Common myeloid progenitor, CD34-positive (primary cell): Measurements from ENCODE around the gene OTC.

Experiments
- CTCF ChIA-PET: fragments of 350-600 bp; sonication (Branson Sonifier 250); formaldehyde crosslinking; loops from one replicate; lab custom pipeline; 2021; ENCODE audit warnings: antibody characterized with exemption; lab: Charles Lee
- POLR2A ChIA-PET: fragments of 350-600 bp; sonication (Branson Sonifier 250); formaldehyde crosslinking; loops from one replicate; lab custom pipeline; 2021; ENCODE audit warnings: antibody characterized with exemption; lab: Charles Lee
- DNase-seq, 3 donors: peaks; one replicate each; pipeline versions ENCODE4 v3.0.0 to v3.0.0-alpha.2; 2013
- H3K27ac ChIP-seq, 2 experiments: 1 replicate in 1 of 2; 2 replicates in 1 of 2; pipeline ENCODE4 v1.7.0; 2013; ENCODE audit warnings: inconsistent platforms in 2 of 2, low read length in 2 of 2, mild to moderate bottlenecking in 2 of 2, low read depth in 1 of 2, moderate library complexity in 1 of 2; ENCODE audit not compliant: severe bottlenecking in 2 of 2, insufficient read depth in 1 of 2, poor library complexity in 1 of 2
- H3K27me3 ChIP-seq, 5 experiments: replicated peaks in 2 of 5; 1 replicate in 3 of 5; 2 replicates in 2 of 5; pipeline versions ENCODE4 v1.6.1 to v1.7.0; 2013; ENCODE audit warnings: low read length in 4 of 5, mild to moderate bottlenecking in 2 of 5, moderate library complexity in 2 of 5, inconsistent platforms in 1 of 5; ENCODE audit not compliant: insufficient read depth in 5 of 5, control insufficient read depth in 4 of 5
- H3K36me3 ChIP-seq, 4 experiments: 1 replicate in 2 of 4; 2 replicates in 2 of 4; pipeline versions ENCODE4 v1.6.1 to v1.7.0; 2013; ENCODE audit warnings: low read length in 3 of 4, control low read depth in 1 of 4, mild to moderate bottlenecking in 1 of 4; ENCODE audit not compliant: control insufficient read depth in 4 of 4, insufficient read depth in 4 of 4
- H3K4me1 ChIP-seq, 4 experiments: 1 replicate in 3 of 4; 2 replicates in 1 of 4; pipeline versions ENCODE4 v1.6.1 to v1.7.1; 2013; ENCODE audit warnings: low read length in 3 of 4, mild to moderate bottlenecking in 3 of 4, control low read depth in 1 of 4, inconsistent platforms in 1 of 4, moderate library complexity in 1 of 4; ENCODE audit not compliant: control insufficient read depth in 4 of 4, insufficient read depth in 4 of 4; ENCODE audit errors: control extremely low read depth in 1 of 4
- H3K4me3 ChIP-seq, 7 experiments: 1 replicate in 4 of 7; 2 replicates in 3 of 7; pipeline versions ENCODE4 v1.5.1 to v1.7.0; 2013; ENCODE audit warnings: mild to moderate bottlenecking in 7 of 7, low read length in 6 of 7, moderate library complexity in 6 of 7, inconsistent platforms in 2 of 7, low read depth in 2 of 7, control low read depth in 1 of 7; ENCODE audit not compliant: insufficient read depth in 4 of 7, control insufficient read depth in 1 of 7; ENCODE audit errors: extremely low read depth in 1 of 7
- H3K9me3 ChIP-seq, 5 experiments: 1 replicate in 4 of 5; 2 replicates in 1 of 5; pipeline versions ENCODE4 v1.6.1 to v1.7.1; 2013; ENCODE audit warnings: low read length in 4 of 5, mild to moderate bottlenecking in 2 of 5, inconsistent platforms in 1 of 5, low read depth in 1 of 5, moderate library complexity in 1 of 5; ENCODE audit not compliant: control insufficient read depth in 4 of 5, insufficient read depth in 2 of 5; ENCODE audit errors: control extremely low read depth in 1 of 5
- WGBS: methylation state at CpG from one replicate; pipeline ENCODE4 v1.1.5; 2013; ENCODE audit not compliant: insufficient coverage; 5-methylcytosine and 5-hydroxymethylcytosine counted together

Gene OTC

DNA sequence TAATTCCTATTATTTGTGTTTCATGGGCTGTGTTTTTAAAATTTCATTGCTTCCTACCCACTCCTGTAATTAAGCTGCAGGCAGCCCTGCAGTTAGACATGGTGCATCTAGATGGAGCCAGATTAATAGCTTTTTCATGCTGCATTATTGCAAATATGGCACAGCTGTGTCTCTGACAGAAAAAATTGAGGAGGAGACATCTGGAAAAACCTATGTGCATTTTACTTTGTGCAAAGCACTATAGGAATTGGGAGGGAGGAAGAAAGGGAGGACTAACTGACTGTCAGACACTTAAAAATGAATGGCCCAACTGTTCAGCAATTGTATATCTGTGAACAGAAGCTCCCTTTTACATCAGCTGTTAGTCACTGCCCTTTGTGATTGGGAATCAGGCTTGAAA lies 17.0 kb upstream of the OTC start:
- H3K9me3 ChIP-seq: no peaks in the 10 kb centered on the region
- H3K27me3 ChIP-seq: no peaks in the 10 kb centered on the region
- ChIA-PET POLR2A (interaction anchor here (0.6 kb wide), 1 partner anchor 17 kb away, joined by 3 read pairs; the partner anchor contains the start of gene OTC), CTCF (interaction anchor here (1.0 to 2.1 kb wide), 4 partner anchors 8 to 321 kb away, joined by 3 to 7 read pairs (median 3); partner anchors contain the start of gene RPGR)
- DNase-seq: no peak
- H3K36me3 ChIP-seq: no peaks in the 10 kb centered on the region
- no peak overlapping the region for H3K4me3 ChIP-seq
- H3K4me1 ChIP-seq: peaks cover 0 to 8% (median 5%) of the 10 kb centered on the region in 4 experiments
- no peak overlapping the region for H3K27ac ChIP-seq

DNA sequence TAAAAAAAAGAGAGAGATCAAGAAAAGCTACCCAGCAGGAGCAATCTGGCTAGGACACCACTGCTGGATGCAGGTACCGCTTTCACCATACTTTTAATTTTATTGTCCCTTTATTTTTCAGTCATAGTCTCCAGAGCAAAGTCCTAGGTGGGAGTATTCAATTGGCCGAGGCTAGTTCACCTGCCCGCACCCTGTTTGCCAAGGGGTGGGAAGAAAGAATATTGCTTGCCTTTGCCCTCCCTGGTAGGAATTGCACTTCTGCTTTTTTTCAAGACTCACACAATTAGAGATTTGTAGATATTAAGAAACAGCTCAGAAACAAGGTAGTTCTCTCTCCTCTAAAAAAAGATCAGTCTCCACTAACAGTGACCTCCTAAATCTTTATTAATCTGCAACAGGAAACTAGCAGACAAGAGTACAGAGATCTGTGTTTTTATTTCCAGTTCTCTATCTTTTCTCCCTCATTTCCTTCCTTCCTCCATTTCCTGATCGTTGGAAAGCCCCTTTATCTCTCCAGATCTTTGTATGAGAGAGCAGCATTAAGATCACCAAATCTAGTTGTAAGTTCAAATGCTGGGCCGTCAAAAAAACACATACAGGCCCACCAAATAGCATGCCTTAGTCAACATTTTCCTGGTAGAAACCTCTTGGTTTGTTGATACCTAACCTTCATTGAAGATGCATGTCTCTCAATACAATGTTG lies 15.7 kb upstream of the OTC start:
- Histone ChIP-seq H3K9me3 (no peaks in the 10 kb centered on the region), H3K36me3 (no peaks in the 10 kb centered on the region), H3K4me1 (peaks cover 0 to 8% (median 5%) of the 10 kb centered on the region in 4 experiments), H3K27ac (no peak overlapping the region), H3K4me3 (no peak overlapping the region), H3K27me3 (no peaks in the 10 kb centered on the region)
- peak; percentile 21 to 63 (median 49) for DNase-seq
- ChIA-PET CTCF (interaction anchor here (0.6 to 2.1 kb wide), 2 partner anchors 10 to 343 kb away, joined by 3 to 7 read pairs; partner anchors contain the start of gene RPGR), POLR2A (no interaction called here)
- 33% methylated on average over 3 of the region's 5 CpGs for WGBS

DNA sequence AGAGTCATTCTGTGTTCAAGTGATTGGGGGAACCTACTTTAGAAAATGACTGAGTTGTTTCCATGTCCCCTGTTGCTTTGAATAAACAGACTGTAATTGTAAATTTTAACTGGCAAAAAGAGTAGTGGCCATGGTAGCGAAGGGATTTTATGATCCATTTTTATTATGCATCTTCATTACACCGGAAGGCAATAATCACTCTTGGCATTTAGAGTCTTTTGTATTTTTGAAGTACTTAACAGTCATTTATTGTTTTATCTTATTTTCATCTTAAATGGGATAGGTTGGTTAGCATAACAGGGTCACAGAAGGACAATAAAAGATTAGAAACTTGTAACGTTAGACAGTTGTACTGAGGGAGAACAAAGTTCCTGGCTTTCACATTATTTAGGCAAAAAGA lies 11.0 kb upstream of the OTC start:
- Histone ChIP-seq H3K27me3 (no peaks in the 10 kb centered on the region), H3K4me1 (peaks cover 0 to 5% (median 3%) of the 10 kb centered on the region in 4 experiments), H3K27ac (no peak overlapping the region), H3K36me3 (no peaks in the 10 kb centered on the region), H3K9me3 (no peaks in the 10 kb centered on the region), H3K4me3 (no peak overlapping the region)
- CTCF ChIA-PET: no interaction called here
- POLR2A ChIA-PET: no interaction called here
- 63% methylated on average over 1 of the region's 3 CpGs for WGBS
- DNase-seq: no peak

DNA sequence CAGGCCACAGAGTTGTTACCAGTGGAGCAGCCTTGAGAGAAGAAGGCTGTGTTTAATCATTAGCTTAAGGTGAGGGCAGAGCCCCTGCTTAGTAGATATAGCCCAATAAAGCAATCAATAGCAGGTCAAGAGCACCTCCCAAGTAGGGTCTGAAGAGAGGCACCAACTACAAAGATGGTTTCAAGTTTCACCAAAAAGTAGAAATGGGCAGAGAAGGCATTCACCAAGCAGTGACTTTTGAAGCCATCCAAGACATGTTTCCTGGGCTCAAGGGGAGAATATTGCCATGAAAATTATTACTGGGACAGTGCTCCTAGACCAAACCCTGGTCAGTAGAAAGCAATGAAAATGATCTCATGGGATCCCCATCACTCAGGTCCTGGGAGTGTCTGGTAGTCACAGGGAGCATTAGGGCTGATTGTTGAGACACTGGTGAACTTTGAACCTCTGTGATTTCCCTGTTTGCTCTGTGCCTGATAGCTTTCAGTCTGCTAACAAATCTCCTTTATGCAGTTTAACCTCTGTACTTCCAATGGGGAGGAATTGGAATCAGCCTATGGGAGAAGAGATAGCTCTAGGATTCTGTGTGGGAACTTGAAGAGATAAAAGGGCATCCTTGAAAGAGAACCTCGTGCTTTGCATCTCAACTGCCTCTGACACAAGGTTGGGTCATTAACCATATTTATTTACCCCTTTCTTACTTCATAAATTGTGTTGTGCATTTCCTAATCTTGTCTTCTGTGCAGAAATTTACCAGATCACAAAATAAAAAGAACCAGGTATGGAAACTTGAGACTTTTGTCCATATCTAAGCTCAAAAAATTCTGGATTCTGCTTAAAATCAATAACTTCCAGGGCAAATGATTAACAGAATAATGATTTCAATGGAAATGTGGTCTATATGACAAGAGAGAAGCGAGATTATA lies 9.3 kb upstream of the OTC start:
- Histone ChIP-seq H3K9me3 (no peaks in the 10 kb centered on the region), H3K4me3 (no peak overlapping the region), H3K27me3 (no peaks in the 10 kb centered on the region), H3K36me3 (no peaks in the 10 kb centered on the region), H3K27ac (no peak overlapping the region), H3K4me1 (peaks cover 0 to 2% (median 0%) of the 10 kb centered on the region in 4 experiments)
- ChIA-PET POLR2A (no interaction called here), CTCF (interaction anchor here (1.1 kb wide), 1 partner anchor 15 kb away, joined by 3 read pairs; no protein-coding TSS in a partner anchor)
- DNase-seq: no peak
- 57% methylated on average over 1 of the region's 2 CpGs for WGBS

DNA sequence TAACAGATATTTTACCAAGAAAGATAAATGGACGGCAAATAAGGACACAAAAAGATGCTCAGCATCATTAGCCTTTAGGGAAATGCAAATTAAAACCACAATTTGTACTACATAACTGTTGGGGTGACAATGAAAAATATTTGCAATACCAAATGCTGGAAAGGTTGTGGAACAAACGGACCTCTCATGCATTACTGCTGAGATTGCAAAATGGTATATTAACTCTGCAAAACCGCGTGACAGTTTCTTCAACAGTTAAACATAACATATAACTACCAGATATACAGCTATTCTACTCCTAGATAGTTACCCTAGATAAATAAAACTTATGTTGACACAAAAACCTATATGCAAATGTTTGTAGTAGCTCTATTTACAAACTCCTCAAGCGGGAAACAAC lies 6.3 kb upstream of the OTC start:
- no CpG with 5 or more reads among the region's 5 CpGs for WGBS
- CTCF ChIA-PET: no interaction called here
- POLR2A ChIA-PET: no interaction called here
- no peaks in the 10 kb centered on the region for H3K9me3 ChIP-seq
- peaks cover 0 to 2% (median 0%) of the 10 kb centered on the region in 5 experiments for H3K27me3 ChIP-seq
- no peak overlapping the region for H3K4me3 ChIP-seq
- no peak for DNase-seq
- H3K4me1 ChIP-seq: peaks cover 0 to 2% (median 0%) of the 10 kb centered on the region in 4 experiments
- no peaks in the 10 kb centered on the region for H3K36me3 ChIP-seq
- no peak overlapping the region for H3K27ac ChIP-seq

DNA sequence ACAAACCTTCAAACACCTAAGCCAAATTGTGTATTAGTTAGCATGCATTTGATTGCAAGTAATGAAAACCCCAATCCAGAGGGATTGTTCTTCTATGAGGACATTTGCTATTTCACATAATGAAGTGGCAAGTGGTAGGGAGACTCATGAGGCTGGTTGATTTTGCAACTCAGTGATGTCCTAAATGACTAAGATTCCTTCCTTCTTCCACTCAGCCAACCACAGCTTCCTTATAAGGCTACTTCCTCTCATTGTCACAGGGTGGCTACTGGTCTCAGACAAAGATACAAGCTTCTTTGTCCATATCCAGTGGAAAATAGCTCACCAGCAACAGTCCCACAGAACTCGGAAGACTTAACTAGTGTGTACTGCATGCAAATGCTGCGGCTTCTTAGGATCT lies 5.3 kb upstream of the OTC start:
- CTCF ChIA-PET: no interaction called here

More for the DNA sequence above, 5.3 kb upstream of the OTC start:
- no peak overlapping the region for H3K27ac ChIP-seq
- peak in 2 of 3 donors; percentile 53 to 58 for DNase-seq
- no CpG with 5 or more reads among the region's 2 CpGs for WGBS
- POLR2A ChIA-PET: no interaction called here
- H3K36me3 ChIP-seq: no peaks in the 10 kb centered on the region
- peaks cover 0 to 2% (median 0%) of the 10 kb centered on the region in 4 experiments for H3K4me1 ChIP-seq
- peaks cover 0 to 2% (median 0%) of the 10 kb centered on the region in 5 experiments for H3K27me3 ChIP-seq
- no peaks in the 10 kb centered on the region for H3K9me3 ChIP-seq
- no peak overlapping the region for H3K4me3 ChIP-seq
